Heart left ventricle (tissue), 13 donors: Measurements from ENCODE around the gene ERAS.
"Not testable (repeated sequence)": the region's sequence is repeated elsewhere in the genome, so short reads cannot be mapped to it uniquely, and the experiment has no call there.

Source experiments
- CTCF ChIP-seq, 12 donors: fragments of 200-600 bp; sonication (generic) in 4 of 12; IDR thresholded peaks; one replicate each; pipeline versions ENCODE4 v1.5.0 to v1.8.0; 2018 to 2022; ENCODE audit warnings: antibody characterized with exemption in 12 of 12, mild to moderate bottlenecking in 5 of 12
- POLR2A ChIP-seq, 2 donors: fragments of 450-650 bp; IDR thresholded peaks; one replicate each; pipeline ENCODE4 v1.6.1; 2017; ENCODE audit warnings: antibody characterized with exemption in 2 of 2, mild to moderate bottlenecking in 2 of 2, moderate library complexity in 2 of 2
- donor health status: ischemic (EF 13 %, LVEDD 7.1; RV severe dilation, severe dysfunction).
- donor health status: DM: no; HTN: yes; CAD: no.
- donor health status: DM: no; HTN: no; CAD: no.
- donor health status: ischemic (EF 25% LVEDD 6.9; RV normal size, moderate dysfunction).
- donor health status: ischemic (EF 25% LVEDD 5.7; RV mildly dilated, moderate dysfunction).
- donor health status: ischemic (EF 35%, LVEDD 5.7; RV mildly dilated, moderate dysfunction).
- donor health status: nonischemic (EF 11% LVEDD 7.7; RV severe dilation, severe dysfunction).
- donor health status: DM: yes; HTN: yes; CAD: no.
- donor health status: PGD.
- donor health status: ischemic (EF 29% LVEDD 5.4; RV normal size, mild dysfunction).
- donor health status: nonischemic (EF 23%, LVEDD 6.1; RV moderate dilation, normal function).

GRCh38 chrX:48872017-48872416 is 45.7 kb downstream of the ERAS start:
- not testable (repeated sequence) for TF ChIP-seq CTCF, POLR2A (IDR thresholded peaks at IDR 0.05)
